Spleen (tissue), 11 donors: ENCODE data around the gene GALT. TPM values are rescaled to one million over a fixed set of nuclear protein-coding genes. Genes with fewer than 3 reads are reported as not detected.

Experiments
- DNase-seq: peaks from one replicate; pipeline ENCODE4 v3.0.0-alpha.2; 2020
- H3K27ac ChIP-seq, 8 donors: fragments of 200-600 bp; sonication (generic) in 7 of 8; 1 replicate in 4 of 8; 2 replicates in 4 of 8; pipeline versions ENCODE4 v1.5.0 to v1.8.0; 2016 to 2021; ENCODE audit warnings: inconsistent platforms in 4 of 8, mild to moderate bottlenecking in 4 of 8, moderate library complexity in 1 of 8
- H3K27me3 ChIP-seq, 7 donors: fragments of 200-600 bp; sonication (generic) in 6 of 7; replicated peaks in 1 of 7; 1 replicate in 4 of 7; 2 replicates in 3 of 7; pipeline versions ENCODE4 v1.5.0 to v1.8.0; 2016 to 2021; ENCODE audit warnings: inconsistent platforms in 3 of 7, mild to moderate bottlenecking in 1 of 7
- H3K36me3 ChIP-seq, 6 donors: fragments of 200-600 bp; sonication (generic) in 5 of 6; 1 replicate in 4 of 6; 2 replicates in 2 of 6; pipeline versions ENCODE4 v1.5.0 to v1.8.0; 2016 to 2021; ENCODE audit warnings: inconsistent platforms in 2 of 6
- H3K4me1 ChIP-seq, 6 donors: fragments of 200-600 bp; sonication (generic) in 5 of 6; 1 replicate in 3 of 6; 2 replicates in 3 of 6; pipeline versions ENCODE4 v1.5.0 to v1.8.0; 2016 to 2021; ENCODE audit warnings: inconsistent platforms in 3 of 6
- H3K4me3 ChIP-seq, 8 donors: fragments of 200-600 bp; sonication (generic) in 7 of 8; 1 replicate in 4 of 8; 2 replicates in 4 of 8; pipeline versions ENCODE4 v1.5.0 to v1.8.0; 2016 to 2021; ENCODE audit warnings: inconsistent platforms in 4 of 8, mild to moderate bottlenecking in 4 of 8, moderate library complexity in 2 of 8
- H3K9me3 ChIP-seq, 8 donors: fragments of 200-600 bp; sonication (generic) in 7 of 8; 1 replicate in 4 of 8; 2 replicates in 4 of 8; pipeline versions ENCODE4 v1.5.0 to v1.8.0; 2016 to 2021; ENCODE audit warnings: inconsistent platforms in 4 of 8
- POLR2A ChIP-seq, 3 donors: fragments of 450-650 bp; IDR thresholded peaks; one replicate each; pipeline ENCODE4 v1.5.1; 2017; ENCODE audit warnings: antibody characterized with exemption in 3 of 3, mild to moderate bottlenecking in 1 of 3
- POLR2AphosphoS5 ChIP-seq, 3 donors: sonication (generic); formaldehyde crosslinking; IDR thresholded peaks; one replicate each; pipeline ENCODE4 v1.5.1; 2017; ENCODE audit warnings: antibody characterized with exemption in 3 of 3
- WGBS, 5 donors: extraction: QIAGEN DNeasy Blood & Tissue Kit in 3 of 5; methylation state at CpG; one replicate each; pipeline versions ENCODE4 v1.1.5 to v1.1.7; 2013 to 2018; 5-methylcytosine and 5-hydroxymethylcytosine counted together
- intact Hi-C: fragments of 100-400 bp; cut with DNase I; formaldehyde crosslinking; loops from one replicate; pipeline ENCODE4 v1.15.0; 2023; ENCODE audit warnings: low total_unique reads
- polyA plus RNA-seq, 3 donors: library from polyadenylated mRNA; stranded (reverse); fragments of 200-250 nt; gene quantifications; one replicate each; pipeline ENCODE4 v1.2.1, GENCODE V29; 2013
- total RNA-seq, 7 donors: library from RNA; depleted of rRNA in 3 of 7; stranded (reverse); fragments of >200 nt in 3 of 7; fragmentation: NEBNext Ultra II Directional in 4 of 7; extraction: Animal tissue kit (Norgen Biotek cat#: 25700) in 4 of 7; gene quantifications; one replicate each; pipeline versions ENCODE4 v1.1.0 to v1.2.1, GENCODE V29; 2016 to 2021
- TF ChIP-seq, protein P1 (sequence below), 11 experiments: fragments of 200-600 bp in 7 of 11; fragments of 450-650 bp in 4 of 11; sonication (generic) in 4 of 11; IDR thresholded peaks in 8 of 11; conservative IDR thresholded peaks in 3 of 11; 1 replicate in 7 of 11; 2 replicates in 4 of 11; pipeline versions ENCODE4 v1.4.0 to v1.8.0; 2016 to 2021; ENCODE audit warnings: antibody characterized with exemption in 11 of 11, inconsistent platforms in 4 of 11, mild to moderate bottlenecking in 1 of 11
- donor health status: healthy with polysubstance abuse.
- donor health status: DM: no; HTN: no; CAD: no; lungs with moderate emphysema.
- donor health status: DM: no; HTN: no; CAD: no.
- donor health status: Bipolar disorder and iron deficiency.
- donor health status: healthy.
- donor health status: DM: no; HTN: no; CAD: no.
- donor health status: DM: yes; HTN: yes; CAD: no.

GALT gene
- total and polyA plus RNA-seq, 10 donors: 32.1 to 101 (median 74.6) TPM

GRCh38 chr9:34686231-34686630, 39.8 kb downstream of the GALT start:
- Histone ChIP-seq H3K27ac (no peak overlapping the region), H3K4me1 (peaks cover 0 to 18% (median 0%) of the 10 kb centered on the region in 6 donors), H3K9me3 (no peaks in the 10 kb centered on the region), H3K36me3 (peaks cover 0 to 5% (median 0%) of the 10 kb centered on the region in 6 donors), H3K27me3 (no peaks in the 10 kb centered on the region), H3K4me3 (no peak overlapping the region)
- no peak for TF ChIP-seq POLR2A (IDR thresholded peaks at IDR 0.05)
- TF ChIP-seq, protein P1, sequence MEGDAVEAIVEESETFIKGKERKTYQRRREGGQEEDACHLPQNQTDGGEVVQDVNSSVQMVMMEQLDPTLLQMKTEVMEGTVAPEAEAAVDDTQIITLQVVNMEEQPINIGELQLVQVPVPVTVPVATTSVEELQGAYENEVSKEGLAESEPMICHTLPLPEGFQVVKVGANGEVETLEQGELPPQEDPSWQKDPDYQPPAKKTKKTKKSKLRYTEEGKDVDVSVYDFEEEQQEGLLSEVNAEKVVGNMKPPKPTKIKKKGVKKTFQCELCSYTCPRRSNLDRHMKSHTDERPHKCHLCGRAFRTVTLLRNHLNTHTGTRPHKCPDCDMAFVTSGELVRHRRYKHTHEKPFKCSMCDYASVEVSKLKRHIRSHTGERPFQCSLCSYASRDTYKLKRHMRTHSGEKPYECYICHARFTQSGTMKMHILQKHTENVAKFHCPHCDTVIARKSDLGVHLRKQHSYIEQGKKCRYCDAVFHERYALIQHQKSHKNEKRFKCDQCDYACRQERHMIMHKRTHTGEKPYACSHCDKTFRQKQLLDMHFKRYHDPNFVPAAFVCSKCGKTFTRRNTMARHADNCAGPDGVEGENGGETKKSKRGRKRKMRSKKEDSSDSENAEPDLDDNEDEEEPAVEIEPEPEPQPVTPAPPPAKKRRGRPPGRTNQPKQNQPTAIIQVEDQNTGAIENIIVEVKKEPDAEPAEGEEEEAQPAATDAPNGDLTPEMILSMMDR (IDR thresholded peaks at IDR 0.05 in 8 of 11, conservative IDR thresholded peaks at IDR 0.05 in 3 of 11): no peak
- no peak for TF ChIP-seq POLR2AphosphoS5 (IDR thresholded peaks at IDR 0.05)
- WGBS, 5 donors: 79 to 90% (median 85%) methylated on average over 5 of the region's 5 CpGs
- DNase-seq: no peak
- intact Hi-C loops: no loop called here

DNA sequence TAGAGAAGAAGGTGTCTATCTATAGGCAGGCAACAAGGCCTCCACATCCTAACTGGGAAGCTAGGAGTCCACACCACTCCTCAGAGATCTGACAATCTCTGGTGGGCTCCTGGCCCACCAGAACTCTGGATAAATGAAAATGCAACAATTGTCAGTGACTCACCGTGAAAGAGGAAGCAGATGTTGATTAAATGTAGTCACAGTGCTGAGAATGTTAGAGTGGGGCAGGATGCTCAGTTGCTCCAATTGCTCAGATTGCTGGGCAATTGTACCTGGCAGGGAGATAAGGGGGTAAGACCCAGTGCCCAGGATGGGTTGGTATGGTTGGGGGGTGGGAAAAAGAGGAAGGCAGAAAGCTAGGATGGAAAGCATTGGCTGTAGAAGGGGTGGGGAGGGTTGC, 40.3 kb downstream of the GALT start:
- no peak for DNase-seq
- Histone ChIP-seq H3K9me3 (no peaks in the 10 kb centered on the region), H3K4me1 (peaks cover 0 to 23% (median 0%) of the 10 kb centered on the region in 6 donors), H3K27me3 (no peaks in the 10 kb centered on the region), H3K36me3 (peaks cover 0 to 1% (median 0%) of the 10 kb centered on the region in 6 donors), H3K4me3 (no peak overlapping the region), H3K27ac (no peak overlapping the region)
- intact Hi-C loops: no loop called here
- 9 to 30% (median 13%) methylated on average over 1 of the region's 1 CpG for WGBS, 5 donors
- TF ChIP-seq POLR2A (IDR thresholded peaks at IDR 0.05): no peak

GRCh38 chr9:34687276-34688030, 41.0 kb downstream of the GALT start:
- intact Hi-C loops: no loop called here
- H3K4me3 ChIP-seq: no peak overlapping the region
- DNase-seq: no peak
- no peaks in the 10 kb centered on the region for H3K9me3 ChIP-seq
- H3K36me3 ChIP-seq: no peaks in the 10 kb centered on the region
- TF ChIP-seq POLR2AphosphoS5 (IDR thresholded peaks at IDR 0.05): no peak
- TF ChIP-seq POLR2A (IDR thresholded peaks at IDR 0.05): no peak
- TF ChIP-seq, protein P1 (IDR thresholded peaks at IDR 0.05 in 8 of 11, conservative IDR thresholded peaks at IDR 0.05 in 3 of 11): no peak
- H3K4me1 ChIP-seq: peaks cover 0 to 27% (median 0%) of the 10 kb centered on the region in 6 donors
- WGBS, 5 donors: 77 to 89% (median 82%) methylated on average over 10 of the region's 10 CpGs
- no peaks in the 10 kb centered on the region for H3K27me3 ChIP-seq
- H3K27ac ChIP-seq: no peak overlapping the region

DNA sequence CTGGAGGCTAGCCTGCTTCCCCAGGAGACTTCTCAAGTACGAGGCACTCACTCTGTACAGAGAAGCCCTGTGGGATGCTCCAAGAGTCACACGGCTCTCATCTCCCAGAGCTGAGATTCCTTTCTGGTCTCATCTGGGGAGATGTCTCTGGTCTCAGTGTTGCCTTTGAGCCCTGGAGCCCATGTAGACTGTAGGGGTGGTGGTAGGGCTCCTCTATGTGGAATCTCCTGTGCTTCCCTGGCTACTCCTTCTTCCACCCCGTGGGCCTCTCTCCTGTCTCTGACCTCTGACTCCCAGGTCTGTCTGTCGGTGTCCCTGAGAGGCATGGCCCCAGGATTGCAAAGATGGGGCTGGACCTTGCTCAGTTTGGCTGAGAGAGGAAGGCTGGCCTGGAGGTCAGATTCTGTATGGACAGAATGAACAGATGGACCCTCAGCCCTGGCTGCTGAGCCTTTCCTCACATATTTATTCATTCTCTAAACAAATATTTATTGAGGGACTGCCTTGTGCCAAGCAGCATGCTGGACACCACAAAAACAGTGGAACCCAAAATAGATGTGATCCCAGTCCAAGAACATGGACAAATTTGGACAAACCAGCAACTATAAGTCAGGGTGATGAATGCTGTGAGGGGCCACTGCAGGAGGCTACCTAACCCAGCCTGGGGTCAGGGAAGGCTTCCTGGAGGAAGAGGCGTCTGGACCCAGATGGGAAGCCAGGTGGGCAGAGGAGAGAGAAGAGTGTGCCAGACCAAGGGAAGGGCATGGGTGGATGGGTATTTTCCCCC, 42.0 kb downstream of the GALT start:
- intact Hi-C loops: no loop called here

More for the DNA sequence above, 42.0 kb downstream of the GALT start:
- TF ChIP-seq POLR2A (IDR thresholded peaks at IDR 0.05): no peak
- TF ChIP-seq POLR2AphosphoS5 (IDR thresholded peaks at IDR 0.05): no peak
- TF ChIP-seq, protein P1 (IDR thresholded peaks at IDR 0.05 in 8 of 11, conservative IDR thresholded peaks at IDR 0.05 in 3 of 11): no peak
- 69 to 86% (median 74%) methylated on average over 5 of the region's 5 CpGs for WGBS, 5 donors
- H3K36me3 ChIP-seq: no peaks in the 10 kb centered on the region
- H3K27me3 ChIP-seq: no peaks in the 10 kb centered on the region
- H3K9me3 ChIP-seq: no peaks in the 10 kb centered on the region
- peaks cover 0 to 27% (median 0%) of the 10 kb centered on the region in 6 donors for H3K4me1 ChIP-seq
- no peak overlapping the region for H3K27ac ChIP-seq
- DNase-seq: no peak
- no peak overlapping the region for H3K4me3 ChIP-seq
